ENCODE measurements around the gene MRPS27. TPM values are rescaled to one million over a fixed set of nuclear protein-coding genes. Genes with fewer than 3 reads are reported as not detected.

Gene MRPS27
- total and polyA plus RNA-seq, 12 donors, result 20.8 to 91.8 (median 75.8) TPM

- ATAC-seq (no peak), DNase-seq (no peak)
- no peak overlapping the region for H3K4me3 ChIP-seq
- peaks cover 0 to 82% (median 30%) of the 10 kb centered on the region in 9 donors for H3K36me3 ChIP-seq
- H3K27ac ChIP-seq, result no peak overlapping the region
- no peaks in the 10 kb centered on the region for H3K9me3 ChIP-seq
- TF ChIP-seq CTCF (IDR thresholded peaks at IDR 0.05), result no peak
- H3K4me1 ChIP-seq, result peaks cover 0 to 8% (median 1%) of the 10 kb centered on the region in 9 donors
- intact Hi-C loops (cut with DNase I), result no loop called here
- H3K27me3 ChIP-seq, result no peaks in the 10 kb centered on the region
- WGBS, 2 donors, result 97 to 98% methylated on average over 3 of the region's 3 CpGs
These were observed 114.5 kb downstream of the MRPS27 start for GRCh38 chr5:72205431-72206009.

GRCh38 chr5:72204946-72205345 is 115.1 kb downstream of the MRPS27 start:
- Histone ChIP-seq H3K36me3 (peaks cover 0 to 87% (median 31%) of the 10 kb centered on the region in 9 donors), H3K27ac (no peak overlapping the region), H3K4me1 (peaks cover 0 to 2% (median 0%) of the 10 kb centered on the region in 9 donors), H3K9me3 (no peaks in the 10 kb centered on the region), H3K27me3 (no peaks in the 10 kb centered on the region), H3K4me3 (no peak overlapping the region)
- 97 to 100% methylated on average over 1 of the region's 1 CpG for WGBS, 2 donors
- intact Hi-C loops (cut with DNase I), result no loop called here
- no peak for ATAC-seq
- DNase-seq, result no peak
- no peak for TF ChIP-seq CTCF (IDR thresholded peaks at IDR 0.05)

- no peaks in the 10 kb centered on the region for H3K4me1 ChIP-seq
- ATAC-seq (no peak), DNase-seq (no peak)
- no peaks in the 10 kb centered on the region for H3K9me3 ChIP-seq
- no peak for TF ChIP-seq CTCF (IDR thresholded peaks at IDR 0.05)
- WGBS, 2 donors, result 86 to 88% methylated on average over 8 of the region's 8 CpGs
- H3K36me3 ChIP-seq, result peaks cover 0 to 94% (median 44%) of the 10 kb centered on the region in 9 donors
- no peak overlapping the region for H3K4me3 ChIP-seq
- no peaks in the 10 kb centered on the region for H3K27me3 ChIP-seq
- intact Hi-C loops (cut with DNase I), result no loop called here
- H3K27ac ChIP-seq, result no peak overlapping the region
These were observed 116.7 kb downstream of the MRPS27 start for GRCh38 chr5:72203251-72203845.

GRCh38 chr5:72202331-72202825 is 117.7 kb downstream of the MRPS27 start:
- WGBS, 2 donors, result 74 to 81% methylated on average over 3 of the region's 3 CpGs
- ATAC-seq, result no peak
- H3K36me3 ChIP-seq, result peaks cover 0 to 97% (median 45%) of the 10 kb centered on the region in 9 donors

More at GRCh38 chr5:72202331-72202825, 117.7 kb downstream of the MRPS27 start:
- TF ChIP-seq CTCF (IDR thresholded peaks at IDR 0.05), result no peak
- Histone ChIP-seq H3K9me3 (no peaks in the 10 kb centered on the region), H3K4me3 (no peak overlapping the region), H3K27me3 (no peaks in the 10 kb centered on the region), H3K4me1 (no peaks in the 10 kb centered on the region), H3K27ac (no peak overlapping the region)
- DNase-seq, result no peak
- intact Hi-C loops (cut with DNase I), result no loop called here

Data from heart right ventricle (tissue), 16 donors.